Measurements from ENCODE around the gene MEGF9. TPM values are rescaled to one million over a fixed set of nuclear protein-coding genes. Genes with fewer than 3 reads are reported as not detected.

MEGF9 gene
- total RNA-seq, 2 donors from 2014 or later, result 5.0 to 10.7 TPM

DNA sequence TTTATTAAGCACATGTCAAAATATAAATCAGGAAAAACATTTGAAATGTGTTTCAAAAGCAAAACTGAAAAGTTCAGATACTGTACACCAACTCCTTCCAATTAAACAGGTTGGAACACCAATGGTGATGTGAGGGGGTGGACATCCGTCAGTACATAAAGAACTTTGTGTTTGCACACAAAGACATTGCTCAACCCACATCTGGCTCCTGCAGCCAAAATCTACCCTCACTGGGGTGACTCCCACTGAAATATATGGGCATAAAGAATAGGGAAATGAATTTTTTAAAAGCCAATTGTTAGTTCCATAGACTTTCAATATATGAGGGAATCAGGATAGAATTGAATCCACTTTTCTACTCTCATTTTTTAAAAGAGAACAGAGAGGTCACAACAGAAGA lies 63.9 kb downstream of the MEGF9 start:
- Histone ChIP-seq H3K4me1 (ENCODE audit: control insufficient read depth, insufficient read depth, low read length) (peaks cover 7% of the 10 kb centered on the region), H3K9me3 (ENCODE audit: control insufficient read depth, low read length) (no peaks in the 10 kb centered on the region), H3K4me3 (ENCODE audit: low read length) (no peak overlapping the region), H3K36me3 (ENCODE audit: control insufficient read depth, insufficient read depth, low read length) (no peaks in the 10 kb centered on the region), H3K27ac (ENCODE audit: low read depth, low read length) (no peak overlapping the region), H3K9ac (ENCODE audit: extremely low read depth, low read length, poor library complexity, severe bottlenecking) (no peak overlapping the region), H3K27me3 (ENCODE audit: control insufficient read depth, insufficient read depth, low read length, poor library complexity, severe bottlenecking) (no peaks in the 10 kb centered on the region)
- Mint-ChIP-seq H3K36me3 (ENCODE audit: low read depth) (no peaks in the 10 kb centered on the region), H3K4me1 (peaks cover 10% of the 10 kb centered on the region), H3K9me3 (no peaks in the 10 kb centered on the region), H3K27ac (no peak overlapping the region), H3K4me3 (no peak overlapping the region), H3K27me3 (ENCODE audit: insufficient read depth) (no peaks in the 10 kb centered on the region)
- TF ChIP-seq, protein P1, sequence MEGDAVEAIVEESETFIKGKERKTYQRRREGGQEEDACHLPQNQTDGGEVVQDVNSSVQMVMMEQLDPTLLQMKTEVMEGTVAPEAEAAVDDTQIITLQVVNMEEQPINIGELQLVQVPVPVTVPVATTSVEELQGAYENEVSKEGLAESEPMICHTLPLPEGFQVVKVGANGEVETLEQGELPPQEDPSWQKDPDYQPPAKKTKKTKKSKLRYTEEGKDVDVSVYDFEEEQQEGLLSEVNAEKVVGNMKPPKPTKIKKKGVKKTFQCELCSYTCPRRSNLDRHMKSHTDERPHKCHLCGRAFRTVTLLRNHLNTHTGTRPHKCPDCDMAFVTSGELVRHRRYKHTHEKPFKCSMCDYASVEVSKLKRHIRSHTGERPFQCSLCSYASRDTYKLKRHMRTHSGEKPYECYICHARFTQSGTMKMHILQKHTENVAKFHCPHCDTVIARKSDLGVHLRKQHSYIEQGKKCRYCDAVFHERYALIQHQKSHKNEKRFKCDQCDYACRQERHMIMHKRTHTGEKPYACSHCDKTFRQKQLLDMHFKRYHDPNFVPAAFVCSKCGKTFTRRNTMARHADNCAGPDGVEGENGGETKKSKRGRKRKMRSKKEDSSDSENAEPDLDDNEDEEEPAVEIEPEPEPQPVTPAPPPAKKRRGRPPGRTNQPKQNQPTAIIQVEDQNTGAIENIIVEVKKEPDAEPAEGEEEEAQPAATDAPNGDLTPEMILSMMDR (conservative IDR thresholded peaks at IDR 0.05), result no peak
- DNase-seq, result no peak
- 89% methylated on average over 1 of the region's 1 CpG; no CpG with 5 or more reads in 1 of the 2 experiments for WGBS, 2 experiments (ENCODE audit: insufficient coverage in 1 of 2, insufficient read length in 1 of 2)

DNA sequence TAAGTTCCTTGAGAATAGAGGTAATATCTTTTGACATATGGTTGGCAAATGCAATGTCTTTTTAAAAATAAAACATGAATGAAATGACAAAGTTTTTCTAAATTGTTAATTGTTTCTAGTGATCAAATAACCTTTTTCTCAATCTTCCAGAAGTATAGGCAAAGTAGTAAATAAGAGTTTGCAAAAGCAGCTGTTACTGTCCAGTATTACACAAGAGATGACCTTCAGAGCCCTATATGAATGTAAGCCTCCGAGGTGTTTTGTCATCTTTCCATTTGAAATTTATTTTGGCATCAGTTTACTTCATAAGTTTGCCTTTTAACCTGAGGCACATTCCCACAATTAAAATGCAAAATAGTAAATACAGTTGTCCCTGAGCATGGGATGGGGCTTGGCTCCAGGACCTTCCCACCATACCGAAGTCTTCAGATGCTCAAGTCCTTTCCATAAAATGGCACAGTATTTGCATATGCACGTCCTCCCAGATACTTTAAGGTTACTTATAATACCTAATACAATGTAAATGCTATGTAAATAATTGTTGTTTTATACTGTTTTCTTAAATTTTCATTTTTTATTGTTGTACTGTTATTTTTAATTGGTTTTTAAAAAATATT lies 65.6 kb downstream of the MEGF9 start:
- Histone ChIP-seq H3K27ac (ENCODE audit: low read depth, low read length) (no peak overlapping the region), H3K36me3 (ENCODE audit: control insufficient read depth, insufficient read depth, low read length) (no peaks in the 10 kb centered on the region), H3K9ac (ENCODE audit: extremely low read depth, low read length, poor library complexity, severe bottlenecking) (no peak overlapping the region), H3K4me1 (ENCODE audit: control insufficient read depth, insufficient read depth, low read length) (peaks cover 7% of the 10 kb centered on the region), H3K4me3 (ENCODE audit: low read length) (no peak overlapping the region), H3K9me3 (ENCODE audit: control insufficient read depth, low read length) (no peaks in the 10 kb centered on the region), H3K27me3 (ENCODE audit: control insufficient read depth, insufficient read depth, low read length, poor library complexity, severe bottlenecking) (no peaks in the 10 kb centered on the region)
- Mint-ChIP-seq H3K27ac (no peak overlapping the region), H3K9me3 (no peaks in the 10 kb centered on the region), H3K4me1 (peaks cover 10% of the 10 kb centered on the region), H3K27me3 (ENCODE audit: insufficient read depth) (no peaks in the 10 kb centered on the region), H3K4me3 (no peak overlapping the region), H3K36me3 (ENCODE audit: low read depth) (peaks cover 2% of the 10 kb centered on the region)
- WGBS, 2 experiments (ENCODE audit: insufficient coverage in 1 of 2, insufficient read length in 1 of 2), result 98 to 100% methylated on average over 1 to 3 of the region's 3 CpGs
- DNase-seq, result no peak
- TF ChIP-seq, protein P1 (conservative IDR thresholded peaks at IDR 0.05), result no peak

DNA sequence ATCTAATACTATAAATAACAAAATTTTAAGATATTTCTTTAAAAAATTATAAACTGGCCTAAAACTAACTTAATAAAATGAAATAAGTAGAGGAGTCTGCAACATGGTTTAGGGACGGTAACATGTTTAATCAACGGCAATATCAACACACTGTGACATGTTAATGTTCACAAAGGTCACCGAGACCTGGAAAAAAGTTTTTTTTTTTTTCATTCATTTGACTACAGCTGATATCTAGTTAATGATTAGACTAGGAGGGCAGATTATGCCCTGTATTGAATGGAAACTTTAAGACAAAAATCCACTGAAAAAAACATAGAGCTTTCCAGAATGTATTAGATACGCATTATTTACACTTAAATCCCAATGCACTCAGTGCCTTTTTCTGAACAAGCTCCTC lies 67.3 kb downstream of the MEGF9 start:
- H3K27me3 ChIP-seq (ENCODE audit: control insufficient read depth, insufficient read depth, low read length, poor library complexity, severe bottlenecking), result no peaks in the 10 kb centered on the region
- Mint-ChIP-seq H3K4me3 (no peak overlapping the region), H3K4me1 (peaks cover 10% of the 10 kb centered on the region), H3K36me3 (ENCODE audit: low read depth) (peaks cover 2% of the 10 kb centered on the region), H3K27ac (no peak overlapping the region), H3K27me3 (ENCODE audit: insufficient read depth) (no peaks in the 10 kb centered on the region), H3K9me3 (no peaks in the 10 kb centered on the region)
- no peak overlapping the region for H3K9ac ChIP-seq (ENCODE audit: extremely low read depth, low read length, poor library complexity, severe bottlenecking)
- TF ChIP-seq, protein P1 (conservative IDR thresholded peaks at IDR 0.05), result no peak
- H3K9me3 ChIP-seq (ENCODE audit: control insufficient read depth, low read length), result no peaks in the 10 kb centered on the region
- DNase-seq, result no peak
- WGBS, 2 experiments (ENCODE audit: insufficient coverage in 1 of 2, insufficient read length in 1 of 2), result 90 to 97% methylated on average over 1 to 4 of the region's 4 CpGs
- no peak overlapping the region for H3K4me3 ChIP-seq (ENCODE audit: low read length)
- H3K27ac ChIP-seq (ENCODE audit: low read depth, low read length), result no peak overlapping the region
- peaks cover 7% of the 10 kb centered on the region for H3K4me1 ChIP-seq (ENCODE audit: control insufficient read depth, insufficient read depth, low read length)
- no peaks in the 10 kb centered on the region for H3K36me3 ChIP-seq (ENCODE audit: control insufficient read depth, insufficient read depth, low read length)
